Measurements from ENCODE around the gene SLC39A11. TPM values are rescaled to one million over a fixed set of nuclear protein-coding genes. Genes with fewer than 3 reads are reported as not detected.

Gene SLC39A11
- total RNA-seq, 2 donors from 2014 or later: 18.1 to 20.1 TPM

GRCh38 chr17:72614871-72615626 lies 477.4 kb downstream of the SLC39A11 start:
- Mint-ChIP-seq H3K9me3 (no peaks in the 10 kb centered on the region), H3K36me3 (ENCODE audit: low read depth) (no peaks in the 10 kb centered on the region), H3K27me3 (ENCODE audit: insufficient read depth) (peaks cover 9% of the 10 kb centered on the region), H3K4me3 (peak overlapping the region; percentile 39), H3K4me1 (peaks cover 50% of the 10 kb centered on the region), H3K27ac (no peak overlapping the region)
- DNase-seq: peak; percentile 72
- Histone ChIP-seq H3K9me3 (ENCODE audit: control insufficient read depth, low read length) (no peaks in the 10 kb centered on the region), H3K27ac (ENCODE audit: low read depth, low read length) (peak overlapping the region; percentile 90), H3K27me3 (ENCODE audit: control insufficient read depth, insufficient read depth, low read length, poor library complexity, severe bottlenecking) (no peaks in the 10 kb centered on the region), H3K36me3 (ENCODE audit: control insufficient read depth, insufficient read depth, low read length) (no peaks in the 10 kb centered on the region), H3K4me1 (ENCODE audit: control insufficient read depth, insufficient read depth, low read length) (peaks cover 3% of the 10 kb centered on the region), H3K4me3 (ENCODE audit: low read length) (no peak overlapping the region), H3K9ac (ENCODE audit: extremely low read depth, low read length, poor library complexity, severe bottlenecking) (no peak overlapping the region)
- WGBS, 2 experiments (ENCODE audit: insufficient coverage in 1 of 2, insufficient read length in 1 of 2): 48% methylated on average over 19 of the region's 20 CpGs; no CpG with 5 or more reads in 1 of the 2 experiments
- TF ChIP-seq CTCF (conservative IDR thresholded peaks at IDR 0.05): no peak

GRCh38 chr17:72614476-72614870 lies 478.0 kb downstream of the SLC39A11 start:
- H3K9ac ChIP-seq (ENCODE audit: extremely low read depth, low read length, poor library complexity, severe bottlenecking): no peak overlapping the region
- TF ChIP-seq CTCF (conservative IDR thresholded peaks at IDR 0.05): no peak
- Mint-ChIP-seq H3K4me1 (peaks cover 50% of the 10 kb centered on the region), H3K4me3 (no peak overlapping the region), H3K27me3 (ENCODE audit: insufficient read depth) (peaks cover 9% of the 10 kb centered on the region), H3K36me3 (ENCODE audit: low read depth) (no peaks in the 10 kb centered on the region), H3K27ac (no peak overlapping the region), H3K9me3 (no peaks in the 10 kb centered on the region)
- no peaks in the 10 kb centered on the region for H3K9me3 ChIP-seq (ENCODE audit: control insufficient read depth, low read length)
- no peaks in the 10 kb centered on the region for H3K36me3 ChIP-seq (ENCODE audit: control insufficient read depth, insufficient read depth, low read length)
- H3K4me1 ChIP-seq (ENCODE audit: control insufficient read depth, insufficient read depth, low read length): peaks cover 3% of the 10 kb centered on the region
- 90 to 92% methylated on average over 4 of the region's 4 CpGs for WGBS, 2 experiments (ENCODE audit: insufficient coverage in 1 of 2, insufficient read length in 1 of 2)
- no peak for DNase-seq
- H3K4me3 ChIP-seq (ENCODE audit: low read length): no peak overlapping the region
- no peaks in the 10 kb centered on the region for H3K27me3 ChIP-seq (ENCODE audit: control insufficient read depth, insufficient read depth, low read length, poor library complexity, severe bottlenecking)
- H3K27ac ChIP-seq (ENCODE audit: low read depth, low read length): peak overlapping the region; percentile 90

DNA sequence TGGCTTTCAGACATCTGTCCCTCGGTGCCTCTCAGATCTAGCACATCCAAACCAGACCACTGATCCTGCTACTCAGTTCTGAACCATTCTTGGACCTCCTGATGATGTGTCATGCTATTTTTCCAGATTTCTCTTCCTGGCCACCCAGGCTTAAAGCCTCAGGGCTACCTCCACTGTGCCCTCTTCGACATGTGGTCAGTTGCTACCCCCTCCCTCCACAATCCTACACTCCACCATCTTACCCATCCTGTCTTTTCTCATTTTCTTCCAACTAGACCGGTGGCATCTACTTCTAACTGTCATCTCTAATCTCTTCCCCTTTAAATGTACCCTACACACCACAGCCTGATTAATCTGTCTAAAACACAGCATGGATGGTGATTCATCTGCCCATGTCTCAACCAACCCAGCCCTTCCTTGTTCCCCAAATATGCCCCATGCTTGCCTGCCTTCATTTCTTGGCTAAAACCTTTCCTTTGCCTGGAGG lies 478.6 kb downstream of the SLC39A11 start:
- Mint-ChIP-seq H3K4me1 (peaks cover 50% of the 10 kb centered on the region), H3K36me3 (ENCODE audit: low read depth) (no peaks in the 10 kb centered on the region), H3K27me3 (ENCODE audit: insufficient read depth) (peaks cover 9% of the 10 kb centered on the region), H3K4me3 (no peak overlapping the region), H3K27ac (no peak overlapping the region), H3K9me3 (no peaks in the 10 kb centered on the region)
- no peak overlapping the region for H3K4me3 ChIP-seq (ENCODE audit: low read length)
- no peak for DNase-seq
- WGBS, 2 experiments (ENCODE audit: insufficient coverage in 1 of 2, insufficient read length in 1 of 2): 90 to 96% methylated on average over 3 of the region's 3 CpGs
- no peak overlapping the region for H3K9ac ChIP-seq (ENCODE audit: extremely low read depth, low read length, poor library complexity, severe bottlenecking)
- TF ChIP-seq CTCF (conservative IDR thresholded peaks at IDR 0.05): no peak
- H3K36me3 ChIP-seq (ENCODE audit: control insufficient read depth, insufficient read depth, low read length): no peaks in the 10 kb centered on the region
- H3K27me3 ChIP-seq (ENCODE audit: control insufficient read depth, insufficient read depth, low read length, poor library complexity, severe bottlenecking): no peaks in the 10 kb centered on the region
- H3K27ac ChIP-seq (ENCODE audit: low read depth, low read length): no peak overlapping the region
- no peaks in the 10 kb centered on the region for H3K9me3 ChIP-seq (ENCODE audit: control insufficient read depth, low read length)
- peaks cover 3% of the 10 kb centered on the region for H3K4me1 ChIP-seq (ENCODE audit: control insufficient read depth, insufficient read depth, low read length)
